ENCODE results near the gene STK39. TPM values are rescaled to one million over a fixed set of nuclear protein-coding genes. Genes with fewer than 3 reads are reported as not detected.

STK39 gene
- total RNA-seq, 4 donors from 2014 or later, result 35.3 to 58.0 (median 47.0) TPM

DNA sequence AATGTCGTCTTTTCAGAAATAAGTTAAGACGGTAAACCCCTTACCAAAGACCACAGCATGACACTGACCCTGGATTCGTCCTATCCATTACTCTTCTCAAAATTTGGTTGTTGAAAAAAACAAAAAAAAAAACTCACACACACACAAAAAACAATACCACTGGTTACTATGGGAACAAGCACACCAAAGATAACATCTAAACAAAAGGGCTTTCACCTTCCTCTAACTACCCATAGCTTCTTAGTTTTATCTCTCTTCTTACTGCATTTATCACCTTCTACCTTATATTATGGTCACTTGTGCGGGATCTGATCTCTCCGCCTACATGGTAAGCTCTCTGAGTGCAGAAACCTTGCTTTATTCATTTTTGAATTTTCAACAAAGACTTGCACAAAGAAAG lies 192.7 kb downstream of the STK39 start:
- Histone ChIP-seq H3K36me3 (peaks cover 0 to 10% of the 10 kb centered on the region in 2 donors), H3K9me3 (no peaks in the 10 kb centered on the region), H3K4me3 (no peak overlapping the region), H3K27ac (no peak overlapping the region), H3K27me3 (no peaks in the 10 kb centered on the region), H3K4me1 (peaks cover 0 to 5% (median 0%) of the 10 kb centered on the region in 3 donors)
- WGBS, 2 donors (ENCODE audit: low coverage in 1 of 2), result 87 to 88% methylated on average over 5 of the region's 5 CpGs
- no peak for TF ChIP-seq POLR2AphosphoS5 (IDR thresholded peaks at IDR 0.05)
- TF ChIP-seq CTCF (IDR thresholded peaks at IDR 0.05), result no peak
- TF ChIP-seq POLR2A (IDR thresholded peaks at IDR 0.05), result no peak
- no peak for TF ChIP-seq EP300 (IDR thresholded peaks at IDR 0.05)
- no peak for ATAC-seq

DNA sequence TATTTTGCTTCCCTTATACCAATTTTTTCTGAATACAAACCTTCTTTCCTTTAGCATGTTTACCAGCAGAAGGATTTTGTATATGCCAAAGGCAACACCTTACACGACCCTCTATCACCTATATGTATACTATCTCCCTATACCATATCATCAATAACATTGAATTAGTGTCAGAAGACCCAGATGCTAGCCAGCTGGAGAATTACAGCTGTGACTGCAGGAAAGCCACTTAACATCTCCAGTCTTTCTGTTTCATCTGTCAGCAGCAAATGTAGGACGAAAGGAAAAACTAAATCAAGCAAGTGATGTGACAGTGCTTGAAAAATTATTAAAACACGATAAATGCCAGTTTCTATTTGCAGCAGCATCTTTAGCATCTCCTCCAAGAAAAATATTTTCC lies 193.7 kb downstream of the STK39 start:
- H3K27ac ChIP-seq, result no peak overlapping the region
- peaks cover 0 to 5% (median 0%) of the 10 kb centered on the region in 3 donors for H3K4me1 ChIP-seq
- no peak overlapping the region for H3K4me3 ChIP-seq
- H3K27me3 ChIP-seq, result no peaks in the 10 kb centered on the region
- H3K9me3 ChIP-seq, result no peaks in the 10 kb centered on the region
- WGBS, 2 donors (ENCODE audit: low coverage in 1 of 2), result 48 to 65% methylated on average over 2 to 3 of the region's 3 CpGs
- no peaks in the 10 kb centered on the region for H3K36me3 ChIP-seq
- TF ChIP-seq POLR2AphosphoS5 (IDR thresholded peaks at IDR 0.05), result no peak
- no peak for ATAC-seq

DNA sequence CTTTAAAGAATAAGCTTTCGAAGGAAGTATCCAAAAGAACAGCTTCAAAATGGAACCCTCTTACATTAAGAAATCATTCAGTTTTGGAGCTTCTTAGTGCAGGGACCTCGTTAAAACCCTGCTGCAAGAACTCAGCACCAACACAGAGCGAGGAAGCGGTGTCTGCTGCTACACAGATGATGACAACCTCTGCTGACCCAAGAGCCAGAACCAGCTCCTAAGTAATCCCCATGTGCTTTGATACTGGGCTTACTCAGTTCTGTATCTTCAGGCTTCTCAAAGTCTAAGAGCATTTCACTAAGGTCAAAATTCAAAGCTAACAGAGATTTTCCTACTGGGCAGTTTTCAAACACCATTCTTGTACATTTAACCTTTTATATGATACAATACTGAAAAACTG lies 194.6 kb downstream of the STK39 start:
- H3K27ac ChIP-seq, result no peak overlapping the region
- H3K4me1 ChIP-seq, result peaks cover 0 to 5% (median 0%) of the 10 kb centered on the region in 3 donors
- no peak for ATAC-seq
- WGBS, 2 donors (ENCODE audit: low coverage in 1 of 2), result 81 to 86% methylated on average over 4 of the region's 4 CpGs
- H3K9me3 ChIP-seq, result no peaks in the 10 kb centered on the region
- no peaks in the 10 kb centered on the region for H3K36me3 ChIP-seq
- H3K4me3 ChIP-seq, result no peak overlapping the region
- TF ChIP-seq EP300 (IDR thresholded peaks at IDR 0.05), result no peak
- no peak for TF ChIP-seq CTCF (IDR thresholded peaks at IDR 0.05)
- no peak for TF ChIP-seq POLR2A (IDR thresholded peaks at IDR 0.05)
- TF ChIP-seq POLR2AphosphoS5 (IDR thresholded peaks at IDR 0.05), result no peak
- H3K27me3 ChIP-seq, result no peaks in the 10 kb centered on the region

- H3K27me3 ChIP-seq, result no peaks in the 10 kb centered on the region
- no peak for TF ChIP-seq EP300 (IDR thresholded peaks at IDR 0.05)
- TF ChIP-seq POLR2A (IDR thresholded peaks at IDR 0.05), result no peak
- TF ChIP-seq CTCF (IDR thresholded peaks at IDR 0.05), result no peak
- no peak for TF ChIP-seq POLR2AphosphoS5 (IDR thresholded peaks at IDR 0.05)
- H3K9me3 ChIP-seq, result no peaks in the 10 kb centered on the region
- peaks cover 0 to 5% (median 0%) of the 10 kb centered on the region in 3 donors for H3K4me1 ChIP-seq
- WGBS, 2 donors (ENCODE audit: low coverage in 1 of 2), result 83 to 100% methylated on average over 2 of the region's 2 CpGs
- no peaks in the 10 kb centered on the region for H3K36me3 ChIP-seq
- H3K4me3 ChIP-seq, result no peak overlapping the region
- H3K27ac ChIP-seq, result no peak overlapping the region
- no peak for ATAC-seq
Observed at GRCh38 chr2:168050377-168050776, 197.0 kb downstream of the STK39 start.

DNA sequence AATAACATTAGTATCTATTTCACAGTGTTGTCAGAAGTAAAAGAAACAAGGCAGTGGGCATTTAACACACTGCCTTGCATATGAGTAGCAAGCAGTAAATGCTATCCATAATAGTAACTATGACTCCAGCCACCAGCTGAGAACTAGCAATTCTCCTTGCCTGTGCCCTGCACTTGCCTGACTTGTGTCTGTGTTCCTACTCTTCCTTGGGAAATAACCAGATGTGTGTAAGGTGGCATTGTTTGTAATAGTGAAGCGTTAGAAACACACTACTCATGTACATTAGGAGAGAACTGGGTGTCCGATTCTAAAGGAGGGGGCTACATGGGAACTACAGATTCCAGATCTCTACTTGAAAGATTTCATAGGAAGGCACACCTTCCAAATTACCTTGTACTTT lies 197.8 kb downstream of the STK39 start:
- H3K9me3 ChIP-seq, result no peaks in the 10 kb centered on the region
- H3K27me3 ChIP-seq, result no peaks in the 10 kb centered on the region
- peaks cover 0 to 5% (median 0%) of the 10 kb centered on the region in 3 donors for H3K4me1 ChIP-seq
- no peak for ATAC-seq
- H3K27ac ChIP-seq, result no peak overlapping the region
- 86 to 100% methylated on average over 2 of the region's 2 CpGs for WGBS, 2 donors (ENCODE audit: low coverage in 1 of 2)
- no peak overlapping the region for H3K4me3 ChIP-seq
- no peaks in the 10 kb centered on the region for H3K36me3 ChIP-seq
- TF ChIP-seq POLR2A (IDR thresholded peaks at IDR 0.05), result no peak
- no peak for TF ChIP-seq CTCF (IDR thresholded peaks at IDR 0.05)
- TF ChIP-seq EP300 (IDR thresholded peaks at IDR 0.05), result no peak
- TF ChIP-seq POLR2AphosphoS5 (IDR thresholded peaks at IDR 0.05), result no peak
